ENCODE measurements around the gene MAVS. TPM values are rescaled to one million over a fixed set of nuclear protein-coding genes. Genes with fewer than 3 reads are reported as not detected.

The MAVS gene
- total and polyA plus RNA-seq, 2 donors (not counting 3 experiments of a cell fraction or from before 2014, with no cell fraction given): 18.8 to 40.7 TPM

DNA sequence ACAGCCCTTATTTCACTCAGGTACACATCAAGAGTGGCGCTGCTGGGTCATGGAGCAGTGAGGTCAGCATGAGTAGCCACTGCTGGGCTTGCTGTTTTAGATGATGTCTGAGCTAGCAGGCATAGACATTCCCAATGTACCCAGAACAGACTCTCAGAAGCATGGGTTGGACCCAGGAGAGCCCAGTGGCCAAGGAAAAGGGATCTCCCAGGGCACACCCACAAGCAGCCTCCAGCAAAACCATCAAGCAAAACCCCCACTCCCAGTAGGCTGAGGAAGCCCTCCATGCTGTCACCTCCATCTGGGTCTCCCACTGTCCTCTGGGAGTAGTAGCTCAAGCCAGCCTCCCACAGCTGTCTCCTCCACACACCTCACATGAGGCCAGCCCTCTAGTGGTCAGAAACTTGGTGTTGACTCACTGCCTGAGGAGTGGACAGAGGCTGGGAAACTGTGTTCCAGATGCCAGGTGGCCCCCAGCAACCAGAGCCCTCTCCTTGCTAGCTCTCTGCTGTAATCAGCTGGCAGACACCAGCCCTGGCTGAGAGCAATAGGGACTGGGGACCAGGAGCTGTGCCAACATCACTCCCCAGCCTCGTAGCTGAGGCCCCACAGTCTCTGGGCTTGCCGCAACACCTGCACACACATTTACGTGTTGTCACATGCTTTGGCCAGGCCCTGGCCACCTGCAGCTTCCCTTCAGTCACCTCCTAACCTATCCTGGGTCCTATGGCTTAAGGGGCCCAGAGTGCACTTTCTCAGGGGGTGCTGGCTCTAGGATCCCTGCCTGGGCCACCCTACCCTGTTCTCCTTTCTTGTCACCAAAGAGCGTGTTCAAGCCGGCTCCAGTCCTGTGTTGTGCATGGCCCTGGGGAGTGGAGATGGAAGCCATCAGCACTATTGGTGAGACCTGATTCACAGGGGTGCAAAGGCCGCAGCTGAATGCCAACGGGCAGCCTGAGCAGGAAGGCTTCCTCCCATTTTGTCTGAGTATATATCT, 28.2 kb upstream of the MAVS start:
- ChIA-PET POLR2A (interaction anchor here (0.7 to 1.0 kb wide), 4 partner anchors 31 to 1014 kb away, joined by 3 to 7 read pairs (median 5); partner anchors contain the start of gene CENPB), CTCF (interaction anchor here (0.6 to 5.1 kb wide), 21 partner anchors 17 to 1001 kb away, joined by 3 to 214 read pairs (median 8); partner anchors contain the start of genes ADISSP, CDC25B, CENPB and SPEF1)
- peaks cover 0 to 2% of the 10 kb centered on the region in 2 experiments for H3K36me3 ChIP-seq (ENCODE audit: control insufficient read depth in 2 of 2, extremely low read depth in 1 of 2, insufficient read depth in 2 of 2, low read length in 2 of 2)
- H3K4me2 ChIP-seq (ENCODE audit: insufficient read depth, low read length): no peak overlapping the region
- no peaks in the 10 kb centered on the region for H3K27me3 ChIP-seq (ENCODE audit: control insufficient read depth in 2 of 2, insufficient read depth in 2 of 2, low read length in 2 of 2)
- dilution Hi-C loops (cut with MboI; ENCODE audit: extremely low pct_ligation_motif_present, low sequenced_read_pairs) (no loop called here), intact Hi-C loops (cut with micrococcal nuclease) (loop anchor here (1.0 kb wide), 1 partner anchor 65 kb away; no protein-coding TSS in a partner anchor)
- no peaks in the 10 kb centered on the region for H3K9me1 ChIP-seq (replicated peaks; ENCODE audit: control insufficient read depth, extremely low read depth, insufficient read depth, low read length)
- no peaks in the 10 kb centered on the region for H4K20me1 ChIP-seq (replicated peaks; ENCODE audit: control insufficient read depth, extremely low read depth, insufficient read depth, low read length)
- DNase-seq (ENCODE audit: low read depth, low spot score): peak; percentile 69
- TF ChIP-seq POLR2A (IDR thresholded peaks at IDR 0.05; ENCODE audit: low read depth, low read length) (no peak), MYC (IDR thresholded peaks at IDR 0.05; ENCODE audit: low read depth, low read length) (no peak), FOS (IDR thresholded peaks at IDR 0.05; ENCODE audit: borderline replicate concordance, insufficient read depth, low read length) (peak; percentile 22)
- TF ChIP-seq, protein P1, sequence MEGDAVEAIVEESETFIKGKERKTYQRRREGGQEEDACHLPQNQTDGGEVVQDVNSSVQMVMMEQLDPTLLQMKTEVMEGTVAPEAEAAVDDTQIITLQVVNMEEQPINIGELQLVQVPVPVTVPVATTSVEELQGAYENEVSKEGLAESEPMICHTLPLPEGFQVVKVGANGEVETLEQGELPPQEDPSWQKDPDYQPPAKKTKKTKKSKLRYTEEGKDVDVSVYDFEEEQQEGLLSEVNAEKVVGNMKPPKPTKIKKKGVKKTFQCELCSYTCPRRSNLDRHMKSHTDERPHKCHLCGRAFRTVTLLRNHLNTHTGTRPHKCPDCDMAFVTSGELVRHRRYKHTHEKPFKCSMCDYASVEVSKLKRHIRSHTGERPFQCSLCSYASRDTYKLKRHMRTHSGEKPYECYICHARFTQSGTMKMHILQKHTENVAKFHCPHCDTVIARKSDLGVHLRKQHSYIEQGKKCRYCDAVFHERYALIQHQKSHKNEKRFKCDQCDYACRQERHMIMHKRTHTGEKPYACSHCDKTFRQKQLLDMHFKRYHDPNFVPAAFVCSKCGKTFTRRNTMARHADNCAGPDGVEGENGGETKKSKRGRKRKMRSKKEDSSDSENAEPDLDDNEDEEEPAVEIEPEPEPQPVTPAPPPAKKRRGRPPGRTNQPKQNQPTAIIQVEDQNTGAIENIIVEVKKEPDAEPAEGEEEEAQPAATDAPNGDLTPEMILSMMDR (IDR thresholded peaks at IDR 0.05; ENCODE audit: extremely low read depth in 1 of 2, insufficient read depth in 1 of 2, low read depth in 1 of 2, low read length in 2 of 2): peak; percentile 80 to 81
- no peak overlapping the region for H3K27ac ChIP-seq (ENCODE audit: insufficient read depth, low read depth, low read length)
- no peak overlapping the region for H3K4me3 ChIP-seq (replicated peaks in 1 of 3; ENCODE audit: insufficient read depth in 1 of 3, low read depth in 1 of 3, low read length in 3 of 3)
- no peak overlapping the region for H3K9ac ChIP-seq (replicated peaks; ENCODE audit: extremely low read depth, insufficient read depth, low read length)
- peaks cover 4% of the 10 kb centered on the region for H3K79me2 ChIP-seq (ENCODE audit: control insufficient read depth, insufficient read depth, low read length)
- no peaks in the 10 kb centered on the region for H3K9me3 ChIP-seq (replicated peaks; ENCODE audit: control insufficient read depth, insufficient read depth, low read length)
- peak; percentile 90 for FAIRE-seq
- no peak overlapping the region for H2AFZ ChIP-seq (ENCODE audit: low read depth, low read length)
- no TSS peak for BruUV-seq (replicated peaks)
- H3K4me1 ChIP-seq (ENCODE audit: control insufficient read depth, extremely low read depth, insufficient read depth, low read length): peaks cover 7% of the 10 kb centered on the region
